ENCODE results near the gene ERC1.

Gene ERC1

GRCh38 chr12:1410794-1411193, 419.8 kb downstream of the ERC1 start:
- H3K4me3 ChIP-seq (ENCODE audit: low read length) = no peak overlapping the region
- H3K4me1 ChIP-seq (ENCODE audit: low read length) = peaks cover 11% of the 10 kb centered on the region
- no peak overlapping the region for H2AFZ ChIP-seq (ENCODE audit: low read length)
- no peaks in the 10 kb centered on the region for H4K20me1 ChIP-seq (ENCODE audit: insufficient read depth, low read length)
- no peaks in the 10 kb centered on the region for H3K9me3 ChIP-seq (replicated peaks; ENCODE audit: insufficient read depth, low read length)
- no peak for TF ChIP-seq EZH2phosphoT487 (IDR thresholded peaks at IDR 0.05; ENCODE audit: low read length)
- TF ChIP-seq CTCF (IDR thresholded peaks at IDR 0.05; ENCODE audit: low read length) = no peak
- no peak for TF ChIP-seq EZH2 (optimal IDR thresholded peaks at IDR 0.05; ENCODE audit: low read depth, low read length)
- no peaks in the 10 kb centered on the region for H3K79me2 ChIP-seq (ENCODE audit: low read length)
- H3K27me3 ChIP-seq (replicated peaks; ENCODE audit: insufficient read depth, low read length) = no peaks in the 10 kb centered on the region
- H3K36me3 ChIP-seq (replicated peaks; ENCODE audit: insufficient read depth, low read length) = 0 out of 2 replicates have a peak, but pooled peaks cover 2% of the 10 kb centered on the region
- no peak overlapping the region for H3K9ac ChIP-seq (ENCODE audit: low read length)
- no peak overlapping the region for H3K4me2 ChIP-seq (ENCODE audit: low read depth, low read length)
- H3K9me2 ChIP-seq (replicated peaks; ENCODE audit: insufficient read depth, low read length) = no peaks in the 10 kb centered on the region
- H3K27ac ChIP-seq (ENCODE audit: low read length) = no peak overlapping the region
- DNase-seq = no peak
- H3F3A ChIP-seq (ENCODE audit: insufficient read depth, low read length) = peaks cover 4% of the 10 kb centered on the region; the same call in 1 of the 2 replicates

DNA sequence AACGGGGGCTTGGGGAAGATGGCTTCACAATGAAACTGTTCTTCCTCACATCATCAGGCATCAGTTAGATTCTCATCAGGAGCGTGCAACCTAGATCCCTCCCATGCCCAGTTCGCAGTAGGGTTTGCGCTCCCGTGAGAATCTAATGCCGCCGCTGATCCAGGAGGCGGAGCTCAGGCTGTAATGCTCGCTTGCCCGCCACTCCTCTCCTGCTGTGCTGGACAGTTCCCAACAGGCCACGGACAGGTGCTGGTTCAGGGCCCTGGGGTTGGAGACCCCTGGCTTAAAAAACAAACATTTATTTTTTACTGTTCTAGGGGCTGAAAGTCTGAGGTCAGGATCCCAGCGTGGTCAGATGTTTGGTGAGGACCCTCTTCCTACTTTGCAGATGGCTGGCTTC, 422.9 kb downstream of the ERC1 start:
- TF ChIP-seq EZH2 (optimal IDR thresholded peaks at IDR 0.05; ENCODE audit: low read depth, low read length) (no peak), EZH2phosphoT487 (IDR thresholded peaks at IDR 0.05; ENCODE audit: low read length) (no peak), CTCF (IDR thresholded peaks at IDR 0.05; ENCODE audit: low read length) (no peak)
- Histone ChIP-seq H3K4me3 (ENCODE audit: low read length) (no peak overlapping the region), H3F3A (ENCODE audit: insufficient read depth, low read length) (no peaks in the 10 kb centered on the region), H3K9ac (ENCODE audit: low read length) (no peak overlapping the region), H3K9me2 (replicated peaks; ENCODE audit: insufficient read depth, low read length) (no peaks in the 10 kb centered on the region), H3K27ac (ENCODE audit: low read length) (no peak overlapping the region), H4K20me1 (ENCODE audit: insufficient read depth, low read length) (no peaks in the 10 kb centered on the region), H3K4me2 (ENCODE audit: low read depth, low read length) (no peak overlapping the region), H2AFZ (ENCODE audit: low read length) (no peak overlapping the region), H3K9me3 (replicated peaks; ENCODE audit: insufficient read depth, low read length) (no peaks in the 10 kb centered on the region), H3K36me3 (replicated peaks; ENCODE audit: insufficient read depth, low read length) (0 out of 2 replicates have a peak, but pooled peaks cover 2% of the 10 kb centered on the region), H3K4me1 (ENCODE audit: low read length) (no peaks in the 10 kb centered on the region), H3K27me3 (replicated peaks; ENCODE audit: insufficient read depth, low read length) (no peaks in the 10 kb centered on the region), H3K79me2 (ENCODE audit: low read length) (no peaks in the 10 kb centered on the region)
- no peak for DNase-seq

- H3K4me2 ChIP-seq (ENCODE audit: low read depth, low read length) = no peak overlapping the region
- no peak overlapping the region for H3K9ac ChIP-seq (ENCODE audit: low read length)
- H3K36me3 ChIP-seq (replicated peaks; ENCODE audit: insufficient read depth, low read length) = no peaks in the 10 kb centered on the region
- H4K20me1 ChIP-seq (ENCODE audit: insufficient read depth, low read length) = no peaks in the 10 kb centered on the region
- no peaks in the 10 kb centered on the region for H3K9me3 ChIP-seq (replicated peaks; ENCODE audit: insufficient read depth, low read length)
- H3K4me1 ChIP-seq (ENCODE audit: low read length) = peaks cover 9% of the 10 kb centered on the region
- no peaks in the 10 kb centered on the region for H3K27me3 ChIP-seq (replicated peaks; ENCODE audit: insufficient read depth, low read length)
- H2AFZ ChIP-seq (ENCODE audit: low read length) = no peak overlapping the region
- no peak overlapping the region for H3K27ac ChIP-seq (ENCODE audit: low read length)
- DNase-seq = no peak
- H3K79me2 ChIP-seq (ENCODE audit: low read length) = no peaks in the 10 kb centered on the region
- peaks cover 10% of the 10 kb centered on the region for H3F3A ChIP-seq (ENCODE audit: insufficient read depth, low read length)
- TF ChIP-seq EZH2 (optimal IDR thresholded peaks at IDR 0.05; ENCODE audit: low read depth, low read length) (no peak), CTCF (IDR thresholded peaks at IDR 0.05; ENCODE audit: low read length) (no peak), EZH2phosphoT487 (IDR thresholded peaks at IDR 0.05; ENCODE audit: low read length) (no peak)
- no peaks in the 10 kb centered on the region for H3K9me2 ChIP-seq (replicated peaks; ENCODE audit: insufficient read depth, low read length)
- H3K4me3 ChIP-seq (ENCODE audit: low read length) = no peak overlapping the region
Observed at GRCh38 chr12:1418144-1418543, 427.1 kb downstream of the ERC1 start.

Measured in MM.1S (cell line).